Gastrocnemius medialis (tissue), 4 donors: Measurements from ENCODE around the gene MFAP5. TPM values are rescaled to one million over a fixed set of nuclear protein-coding genes. Genes with fewer than 3 reads are reported as not detected.

ENCODE experiments used
- ATAC-seq, 2 donors: fragments of 150-250 bp; one replicate each; pipeline ENCODE4 v1.9.1; 2016
- DNase-seq, 2 donors: peaks; one replicate each; pipeline ENCODE4 v3.0.0-alpha.2; 2019
- H3K27ac ChIP-seq, 4 donors: fragments of 200-600 bp; sonication (generic); 1 replicate in 1 of 4; 2 replicates in 3 of 4; pipeline ENCODE4 v1.5.1; 2016 to 2018; ENCODE audit warnings: mild to moderate bottlenecking in 2 of 4, moderate library complexity in 1 of 4
- H3K27me3 ChIP-seq, 3 donors: fragments of 200-600 bp; sonication (generic) in 2 of 3; 1 replicate in 1 of 3; 2 replicates in 2 of 3; pipeline versions ENCODE4 v1.5.1 to v1.6.0; 2016 to 2019; ENCODE audit warnings: mild to moderate bottlenecking in 1 of 3, moderate library complexity in 1 of 3
- H3K36me3 ChIP-seq, 2 donors: fragments of 200-600 bp; sonication (generic) in 1 of 2; one replicate each; pipeline ENCODE4 v1.5.1; 2017 to 2018
- H3K4me1 ChIP-seq, 2 donors: fragments of 200-600 bp; sonication (generic) in 1 of 2; one replicate each; pipeline ENCODE4 v1.5.1; 2016 to 2017; ENCODE audit warnings: mild to moderate bottlenecking in 2 of 2
- H3K4me3 ChIP-seq, 4 donors: fragments of 200-600 bp; sonication (generic) in 3 of 4; 1 replicate in 1 of 4; 2 replicates in 3 of 4; pipeline ENCODE4 v1.5.1; 2016 to 2019; ENCODE audit warnings: mild to moderate bottlenecking in 2 of 4
- H3K9me3 ChIP-seq, 3 donors: fragments of 200-600 bp; sonication (generic) in 2 of 3; 1 replicate in 1 of 3; 2 replicates in 2 of 3; pipeline ENCODE4 v1.5.1; 2016 to 2019
- POLR2A ChIP-seq, 2 donors: fragments of 450-650 bp; IDR thresholded peaks; one replicate each; pipeline ENCODE4 v1.6.1; 2017; ENCODE audit warnings: antibody characterized with exemption in 2 of 2, mild to moderate bottlenecking in 2 of 2, moderate library complexity in 2 of 2
- in situ Hi-C, 4 donors: fragments of 200-750 bp; cut with MboI; loops; one replicate each; pipeline versions ENCODE4 v1.15.0 to v1.8.0; 2017; ENCODE audit warnings: low sequenced_read_pairs in 4 of 4
- intact Hi-C: fragments of 100-400 bp; cut with DNase I; formaldehyde crosslinking; loops from one replicate; pipeline ENCODE4 v1.15.1; 2023; ENCODE audit warnings: low total_unique reads
- total RNA-seq, 4 donors: library from RNA; depleted of rRNA; stranded (reverse); fragments of >200 nt; gene quantifications; one replicate each; pipeline versions ENCODE4 v1.1.0 to v1.2.3, GENCODE V29; 2016
- TF ChIP-seq, protein P1 (sequence below), 5 experiments: fragments of 450-650 bp in 3 of 5; fragments of 200-600 bp in 2 of 5; sonication (generic) in 2 of 5; IDR thresholded peaks in 4 of 5; conservative IDR thresholded peaks in 1 of 5; 1 replicate in 4 of 5; 2 replicates in 1 of 5; pipeline ENCODE4 v1.5.1; 2016 to 2019; ENCODE audit warnings: antibody characterized with exemption in 5 of 5, mild to moderate bottlenecking in 3 of 5, moderate library complexity in 3 of 5

Gene MFAP5
- total RNA-seq, 4 donors from 2014 or later, result 31.1 to 78.2 (median 52.0) TPM

DNA sequence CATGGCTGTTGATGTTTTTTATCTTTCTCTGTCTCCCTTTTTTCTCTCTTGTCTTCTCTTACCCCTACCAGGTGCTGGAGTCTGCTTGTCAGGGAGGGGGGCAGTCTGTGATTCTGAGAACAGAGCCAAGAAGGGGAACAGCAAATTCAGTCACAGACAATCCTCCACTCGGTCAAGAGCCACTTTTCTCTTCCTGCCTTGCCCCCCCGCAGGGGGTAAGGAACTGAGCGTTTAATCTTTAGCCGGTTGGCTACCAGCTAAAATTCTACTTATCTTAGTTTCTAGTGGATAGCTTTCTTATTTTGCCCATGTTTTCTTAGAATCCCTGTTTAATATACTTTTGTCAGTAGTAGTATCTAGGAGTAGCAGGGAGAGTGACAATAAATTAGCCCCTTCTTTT lies 37.1 kb upstream of the MFAP5 start:
- no peaks in the 10 kb centered on the region for H3K27me3 ChIP-seq
- peaks cover 14 to 17% of the 10 kb centered on the region in 2 donors for H3K4me1 ChIP-seq
- ATAC-seq (no peak), DNase-seq (no peak)
- in situ Hi-C loops (loop anchor here in 3 of 4 donors (25.0 kb wide), 2 partner anchors 338 to 363 kb away; no protein-coding TSS in a partner anchor), intact Hi-C loops (loop anchor here (2.0 to 5.0 kb wide), 2 partner anchors 249 to 368 kb away; partner anchors contain the start of gene M6PR)
- H3K27ac ChIP-seq, result peak overlapping the region; percentile 0 to 89 (median 36)
- no peak for TF ChIP-seq POLR2A (IDR thresholded peaks at IDR 0.05)
- TF ChIP-seq, protein P1, sequence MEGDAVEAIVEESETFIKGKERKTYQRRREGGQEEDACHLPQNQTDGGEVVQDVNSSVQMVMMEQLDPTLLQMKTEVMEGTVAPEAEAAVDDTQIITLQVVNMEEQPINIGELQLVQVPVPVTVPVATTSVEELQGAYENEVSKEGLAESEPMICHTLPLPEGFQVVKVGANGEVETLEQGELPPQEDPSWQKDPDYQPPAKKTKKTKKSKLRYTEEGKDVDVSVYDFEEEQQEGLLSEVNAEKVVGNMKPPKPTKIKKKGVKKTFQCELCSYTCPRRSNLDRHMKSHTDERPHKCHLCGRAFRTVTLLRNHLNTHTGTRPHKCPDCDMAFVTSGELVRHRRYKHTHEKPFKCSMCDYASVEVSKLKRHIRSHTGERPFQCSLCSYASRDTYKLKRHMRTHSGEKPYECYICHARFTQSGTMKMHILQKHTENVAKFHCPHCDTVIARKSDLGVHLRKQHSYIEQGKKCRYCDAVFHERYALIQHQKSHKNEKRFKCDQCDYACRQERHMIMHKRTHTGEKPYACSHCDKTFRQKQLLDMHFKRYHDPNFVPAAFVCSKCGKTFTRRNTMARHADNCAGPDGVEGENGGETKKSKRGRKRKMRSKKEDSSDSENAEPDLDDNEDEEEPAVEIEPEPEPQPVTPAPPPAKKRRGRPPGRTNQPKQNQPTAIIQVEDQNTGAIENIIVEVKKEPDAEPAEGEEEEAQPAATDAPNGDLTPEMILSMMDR (IDR thresholded peaks at IDR 0.05 in 4 of 5, conservative IDR thresholded peaks at IDR 0.05 in 1 of 5), result no peak
- H3K4me3 ChIP-seq, result peak overlapping the region in 2 of 4 donors; percentile 1 to 81
- H3K36me3 ChIP-seq, result peaks cover 0 to 10% of the 10 kb centered on the region in 2 donors
- no peaks in the 10 kb centered on the region for H3K9me3 ChIP-seq

DNA sequence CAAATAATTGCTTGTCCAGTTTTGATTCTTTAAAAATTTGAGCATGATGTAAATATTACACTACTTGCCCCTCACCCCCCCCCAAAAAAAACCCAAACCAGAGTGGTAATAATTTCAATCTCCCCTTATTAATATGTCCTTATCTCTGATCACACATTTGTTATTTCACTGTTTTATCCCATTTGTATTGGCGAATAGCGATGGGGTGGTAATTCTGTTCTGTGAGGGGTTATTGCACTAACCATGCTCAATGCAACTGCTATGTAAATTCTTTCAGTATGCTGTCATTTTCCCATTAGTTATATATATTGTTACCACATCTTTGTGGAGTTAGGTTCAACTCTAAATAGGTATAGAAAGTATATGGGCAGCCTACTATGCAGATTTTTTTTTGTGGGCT lies 36.3 kb upstream of the MFAP5 start:
- H3K27ac ChIP-seq, result peak overlapping the region; percentile 89 to 94 (median 90)
- DNase-seq (no peak), ATAC-seq (no peak)
- peaks cover 0 to 10% of the 10 kb centered on the region in 2 donors for H3K36me3 ChIP-seq
- peak overlapping the region; percentile 81 to 97 (median 88) for H3K4me3 ChIP-seq
- H3K27me3 ChIP-seq, result no peaks in the 10 kb centered on the region
- in situ Hi-C loops, result loop anchor here in 3 of 4 donors (25.0 kb wide), 2 partner anchors 338 to 363 kb away; no protein-coding TSS in a partner anchor
- TF ChIP-seq, protein P1 (IDR thresholded peaks at IDR 0.05 in 4 of 5, conservative IDR thresholded peaks at IDR 0.05 in 1 of 5), result no peak
- no peak for TF ChIP-seq POLR2A (IDR thresholded peaks at IDR 0.05)
- intact Hi-C loops, result loop anchor here (2.0 to 5.0 kb wide), 2 partner anchors 250 to 368 kb away; partner anchors contain the start of gene M6PR
- H3K4me1 ChIP-seq, result peaks cover 14 to 17% of the 10 kb centered on the region in 2 donors
- no peaks in the 10 kb centered on the region for H3K9me3 ChIP-seq

DNA sequence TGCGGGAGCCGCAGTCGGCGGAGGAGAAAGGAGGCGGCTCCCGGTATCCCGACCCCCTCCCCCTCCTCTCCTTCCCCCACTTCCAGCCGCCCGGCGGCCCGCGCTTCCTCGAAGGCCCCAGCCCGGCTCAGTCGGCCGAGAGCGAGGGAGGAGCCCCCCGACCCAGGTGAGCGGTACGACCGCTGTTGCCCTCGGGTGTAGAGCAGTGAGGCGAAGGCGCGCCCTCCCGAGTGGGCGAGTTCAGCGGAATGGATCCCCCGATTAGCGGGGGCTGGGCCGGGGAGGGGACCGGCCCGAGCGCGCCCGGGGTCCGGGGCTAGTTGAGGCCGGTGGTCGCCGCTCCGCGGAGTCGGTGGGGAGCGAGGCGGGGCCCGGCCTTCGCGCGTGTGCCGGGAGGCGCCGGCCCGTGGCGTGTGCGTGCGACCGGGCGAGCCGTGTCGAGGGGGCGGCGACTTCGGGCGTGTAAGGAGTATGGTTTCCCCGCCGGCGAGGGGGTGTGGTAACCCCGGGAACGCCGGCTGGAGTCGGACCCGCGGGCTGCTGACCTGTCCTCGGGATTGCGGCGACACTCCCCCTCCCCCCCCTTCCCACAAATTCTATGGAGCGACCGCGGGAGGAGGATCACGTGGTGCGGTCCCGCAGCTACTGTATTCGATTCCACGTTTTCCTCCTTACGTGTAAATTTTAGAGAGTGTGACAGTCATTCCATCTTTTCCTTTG lies 35.7 kb upstream of the MFAP5 start:
- peaks cover 14 to 17% of the 10 kb centered on the region in 2 donors for H3K4me1 ChIP-seq
- TF ChIP-seq, protein P1 (IDR thresholded peaks at IDR 0.05 in 4 of 5, conservative IDR thresholded peaks at IDR 0.05 in 1 of 5), result no peak
- TF ChIP-seq POLR2A (IDR thresholded peaks at IDR 0.05), result peak in 1 of 2 donors; percentile 27
- peak overlapping the region; percentile 89 to 94 (median 90) for H3K27ac ChIP-seq
- intact Hi-C loops, result loop anchor here (2.0 to 5.0 kb wide), 2 partner anchors 251 to 369 kb away; partner anchors contain the start of gene M6PR
- ATAC-seq, result peak; percentile 64 to 69
- H3K27me3 ChIP-seq, result no peaks in the 10 kb centered on the region
- in situ Hi-C loops, result loop anchor here in 3 of 4 donors (25.0 kb wide), 2 partner anchors 339 to 364 kb away; no protein-coding TSS in a partner anchor
- peaks cover 0 to 10% of the 10 kb centered on the region in 2 donors for H3K36me3 ChIP-seq
- H3K4me3 ChIP-seq, result peak overlapping the region; percentile 81 to 97 (median 88)
- no peaks in the 10 kb centered on the region for H3K9me3 ChIP-seq
- DNase-seq, result peak in 1 of 2 donors; percentile 55

DNA sequence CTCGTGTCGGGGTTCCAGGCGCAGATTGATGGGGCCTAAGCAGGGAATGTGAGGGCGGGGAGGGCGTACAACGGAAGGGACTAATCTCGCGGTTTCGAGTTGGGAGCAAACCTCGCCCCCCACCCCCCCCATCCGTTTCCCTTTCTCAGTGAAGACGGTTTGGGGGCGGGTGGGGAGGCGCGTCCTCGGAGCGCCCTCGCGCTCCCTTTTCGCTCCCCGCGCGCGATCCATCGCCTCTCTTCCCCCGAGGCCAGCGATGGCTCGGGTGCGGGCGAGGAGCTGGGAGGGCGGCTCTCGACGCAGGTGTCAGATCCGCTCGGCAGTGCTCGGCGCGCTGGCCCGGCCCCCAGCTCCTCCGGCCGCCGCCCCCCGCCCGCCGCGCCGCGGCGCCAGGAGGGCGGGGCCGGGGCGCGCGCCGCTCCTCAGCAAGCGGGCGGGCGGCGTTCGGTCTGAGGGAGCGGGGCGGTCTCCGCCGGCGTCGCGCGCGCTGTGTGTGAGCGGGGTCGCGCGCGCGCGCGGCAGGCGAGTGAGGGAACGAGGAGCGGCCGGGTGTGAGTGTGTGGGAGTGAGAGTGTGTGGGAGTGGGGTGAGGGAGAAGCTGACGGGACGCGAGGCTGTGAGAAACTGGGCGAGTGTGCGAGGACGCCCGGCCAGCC lies 35.0 kb upstream of the MFAP5 start, which contains the start of gene RIMKLB:
Gene RIMKLB, plus strand, starts transcription at position 516 of the 656 bp plus-strand sequence. CDS start 15,876 bp downstream, outside the sequence.
- TF ChIP-seq POLR2A (IDR thresholded peaks at IDR 0.05), result peak; percentile 79 to 81
- TF ChIP-seq, protein P1 (IDR thresholded peaks at IDR 0.05 in 4 of 5, conservative IDR thresholded peaks at IDR 0.05 in 1 of 5), result no peak
- H3K27ac ChIP-seq, result peak within 1 kb of the TSS; percentile 89 to 94 (median 90)
- peaks cover 0 to 10% of the 10 kb centered on the region in 2 donors for H3K36me3 ChIP-seq
- H3K4me3 ChIP-seq, result peak within 1 kb of the TSS; percentile 81 to 97 (median 88)
- intact Hi-C loops (loop anchor here (2.0 to 5.0 kb wide), 2 partner anchors 251 to 370 kb away; partner anchors contain the start of gene M6PR), in situ Hi-C loops (loop anchor here in 3 of 4 donors (25.0 kb wide), 2 partner anchors 340 to 365 kb away; no protein-coding TSS in a partner anchor)
- ATAC-seq (peak; percentile 81 to 86), DNase-seq (peak; percentile 46 to 64)
- no peaks in the 10 kb centered on the region for H3K27me3 ChIP-seq
- no peaks in the 10 kb centered on the region for H3K9me3 ChIP-seq
- H3K4me1 ChIP-seq, result peaks cover 14 to 21% of the 10 kb centered on the region in 2 donors
